PC-9 (cell line): ENCODE measurements around the gene NAALADL1. TPM values are rescaled to one million over a fixed set of nuclear protein-coding genes. Genes with fewer than 3 reads are reported as not detected.

Experiments used
- BruUV-seq: library from RNA; stranded (reverse); fragments of 400-500 nt; replicated peaks from 2 replicates; lab custom pipeline; 2021; lab: Mats Ljungman, UMichigan
- CTCF ChIA-PET: fragments of 300-600 bp; sonication (Branson Sonifier 250); formaldehyde crosslinking; loops from one replicate; lab custom pipeline; 2022; ENCODE audit warnings: antibody characterized with exemption; lab: Charles Lee
- POLR2A ChIA-PET: fragments of 300-600 bp; sonication (Branson Sonifier 250); formaldehyde crosslinking; loops from one replicate; lab custom pipeline; 2022; ENCODE audit warnings: antibody characterized with exemption; ENCODE audit not compliant: unreplicated experiment; lab: Charles Lee
- DNase-seq, 2 experiments: peaks; one replicate each; pipeline versions ENCODE4 v3.0.0 to v3.0.0-alpha.2; 2015 to 2022; ENCODE audit warnings: mixed read lengths in 1 of 2
- H2AFZ ChIP-seq: fragments of 200-600 bp; sonication (generic); 2 replicates; pipeline ENCODE4 v1.8.1; 2017; ENCODE audit warnings: antibody characterized with exemption
- H3F3A ChIP-seq: fragments of 200-600 bp; sonication (generic); 2 replicates; pipeline ENCODE4 v1.8.1; 2017; ENCODE audit warnings: antibody characterized with exemption, mild to moderate bottlenecking, low read depth; ENCODE audit not compliant: insufficient read depth
- H3K27ac ChIP-seq: fragments of 200-600 bp; sonication (generic); 2 replicates; pipeline ENCODE4 v1.6.1; 2016; ENCODE audit warnings: mixed run types
- H3K27me3 ChIP-seq: fragments of 200-600 bp; sonication (generic); 2 replicates; pipeline ENCODE4 v1.6.1; 2016; ENCODE audit warnings: low read depth, mixed run types; ENCODE audit not compliant: insufficient read depth
- H3K36me3 ChIP-seq: fragments of 200-600 bp; sonication (generic); 2 replicates; pipeline ENCODE4 v1.6.1; 2016; ENCODE audit warnings: low read depth, mixed run types
- H3K4me1 ChIP-seq: fragments of 200-600 bp; sonication (generic); replicated peaks from 2 replicates; pipeline ENCODE4 v1.6.1; 2016; ENCODE audit warnings: mixed run types; ENCODE audit not compliant: insufficient read depth
- H3K4me2 ChIP-seq: fragments of 200-600 bp; sonication (generic); 2 replicates; pipeline ENCODE4 v1.6.1; 2017; ENCODE audit warnings: mixed run types
- H3K4me3 ChIP-seq: fragments of 200-600 bp; sonication (generic); 2 replicates; pipeline ENCODE4 v1.6.1; 2016; ENCODE audit warnings: mixed run types
- H3K79me2 ChIP-seq: fragments of 200-600 bp; sonication (generic); 2 replicates; pipeline ENCODE4 v1.6.1; 2017; ENCODE audit warnings: low read depth, mixed run types
- H3K9me2 ChIP-seq: fragments of 200-600 bp; sonication (generic); 2 replicates; pipeline ENCODE4 v1.8.1; 2017; ENCODE audit warnings: mild to moderate bottlenecking; ENCODE audit not compliant: insufficient read depth
- H3K9me3 ChIP-seq: fragments of 200-600 bp; sonication (generic); 2 replicates; pipeline ENCODE4 v1.8.1; 2016; ENCODE audit warnings: low read depth; ENCODE audit not compliant: insufficient read depth
- H4K20me1 ChIP-seq: fragments of 200-600 bp; sonication (generic); 2 replicates; pipeline ENCODE4 v1.8.1; 2017; ENCODE audit not compliant: insufficient read depth
- EZH2 ChIP-seq: fragments of 200-600 bp; sonication (generic); IDR thresholded peaks from 2 replicates; pipeline ENCODE4 v1.8.0; 2017; ENCODE audit warnings: antibody characterized with exemption, low read depth
- intact Hi-C: fragments of 100-400 bp; cut with micrococcal nuclease; formaldehyde crosslinking; loops from one replicate; pipeline ENCODE4 v1.10.0; 2022; ENCODE audit not compliant: unreplicated experiment
- total RNA-seq: library from RNA; stranded (reverse); gene quantifications from 2 replicates; pipeline ENCODE4 v1.2.3, GENCODE V29; 2021
- TF ChIP-seq, protein P1 (sequence below): fragments of 200-600 bp; sonication (generic); conservative IDR thresholded peaks from 2 replicates; pipeline ENCODE4 v1.6.1; 2017; ENCODE audit warnings: mixed run types, antibody characterized with exemption, mild to moderate bottlenecking, moderate library complexity

NAALADL1 gene
- total RNA-seq, 1 experiment from 2014 or later: not detected

GRCh38 chr11:65045728-65046127, 12.6 kb downstream of the NAALADL1 start:
- no peaks in the 10 kb centered on the region for H4K20me1 ChIP-seq
- H3K9me3 ChIP-seq: no peaks in the 10 kb centered on the region
- DNase-seq: no peak
- no peak overlapping the region for H3K4me3 ChIP-seq
- no peak overlapping the region for H3K27ac ChIP-seq
- no peak for TF ChIP-seq EZH2
- TF ChIP-seq, protein P1, sequence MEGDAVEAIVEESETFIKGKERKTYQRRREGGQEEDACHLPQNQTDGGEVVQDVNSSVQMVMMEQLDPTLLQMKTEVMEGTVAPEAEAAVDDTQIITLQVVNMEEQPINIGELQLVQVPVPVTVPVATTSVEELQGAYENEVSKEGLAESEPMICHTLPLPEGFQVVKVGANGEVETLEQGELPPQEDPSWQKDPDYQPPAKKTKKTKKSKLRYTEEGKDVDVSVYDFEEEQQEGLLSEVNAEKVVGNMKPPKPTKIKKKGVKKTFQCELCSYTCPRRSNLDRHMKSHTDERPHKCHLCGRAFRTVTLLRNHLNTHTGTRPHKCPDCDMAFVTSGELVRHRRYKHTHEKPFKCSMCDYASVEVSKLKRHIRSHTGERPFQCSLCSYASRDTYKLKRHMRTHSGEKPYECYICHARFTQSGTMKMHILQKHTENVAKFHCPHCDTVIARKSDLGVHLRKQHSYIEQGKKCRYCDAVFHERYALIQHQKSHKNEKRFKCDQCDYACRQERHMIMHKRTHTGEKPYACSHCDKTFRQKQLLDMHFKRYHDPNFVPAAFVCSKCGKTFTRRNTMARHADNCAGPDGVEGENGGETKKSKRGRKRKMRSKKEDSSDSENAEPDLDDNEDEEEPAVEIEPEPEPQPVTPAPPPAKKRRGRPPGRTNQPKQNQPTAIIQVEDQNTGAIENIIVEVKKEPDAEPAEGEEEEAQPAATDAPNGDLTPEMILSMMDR: no peak
- H3K9me2 ChIP-seq: no peaks in the 10 kb centered on the region
- no peaks in the 10 kb centered on the region for H3K36me3 ChIP-seq
- H2AFZ ChIP-seq: no peak overlapping the region
- intact Hi-C loops: no loop called here
- H3K4me1 ChIP-seq: peaks cover 17% of the 10 kb centered on the region
- H3F3A ChIP-seq: peaks cover 12% of the 10 kb centered on the region; the same call in 1 of the 2 replicates
- no peak overlapping the region for H3K4me2 ChIP-seq
- H3K79me2 ChIP-seq: peaks cover 23% of the 10 kb centered on the region
- ChIA-PET POLR2A (no interaction called here), CTCF (interaction anchor here (0.6 kb wide), 1 partner anchor 24 kb away, joined by 3 read pairs; no protein-coding TSS in a partner anchor)
- no peaks in the 10 kb centered on the region for H3K27me3 ChIP-seq
- BruUV-seq: no TSS peak

DNA sequence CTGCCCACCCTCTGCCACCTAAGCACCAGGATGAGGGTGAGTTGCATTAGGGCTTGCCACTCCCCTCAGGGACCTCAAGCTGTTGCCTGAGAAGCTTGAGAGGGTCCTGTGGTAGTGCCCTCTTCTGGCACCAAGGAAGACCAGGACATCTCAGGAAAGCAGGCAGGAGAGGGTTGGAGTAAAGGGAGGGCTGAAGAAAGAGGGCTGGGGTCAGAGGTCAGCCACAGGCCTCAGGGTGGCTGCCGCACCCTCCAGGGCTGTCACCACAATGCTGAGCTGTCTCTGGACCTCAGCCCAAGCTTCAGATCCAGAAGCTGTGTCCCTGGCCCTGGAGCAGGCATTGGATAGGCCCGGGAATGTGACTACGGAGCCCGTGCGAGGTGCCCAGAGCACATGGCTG, 13.3 kb downstream of the NAALADL1 start:
- Histone ChIP-seq H3K36me3 (no peaks in the 10 kb centered on the region), H3K27ac (no peak overlapping the region), H2AFZ (no peak overlapping the region), H3K4me2 (no peak overlapping the region), H3K9me3 (no peaks in the 10 kb centered on the region), H3K9me2 (no peaks in the 10 kb centered on the region), H3F3A (peaks cover 19% of the 10 kb centered on the region; the same call in 1 of the 2 replicates), H3K4me3 (no peak overlapping the region), H3K79me2 (peaks cover 23% of the 10 kb centered on the region), H3K4me1 (peaks cover 21% of the 10 kb centered on the region), H4K20me1 (no peaks in the 10 kb centered on the region), H3K27me3 (no peaks in the 10 kb centered on the region)
- BruUV-seq: no TSS peak
- no peak for DNase-seq
- ChIA-PET POLR2A (no interaction called here), CTCF (no interaction called here)
- TF ChIP-seq, protein P1: no peak
- TF ChIP-seq EZH2: no peak
- intact Hi-C loops: no loop called here

DNA sequence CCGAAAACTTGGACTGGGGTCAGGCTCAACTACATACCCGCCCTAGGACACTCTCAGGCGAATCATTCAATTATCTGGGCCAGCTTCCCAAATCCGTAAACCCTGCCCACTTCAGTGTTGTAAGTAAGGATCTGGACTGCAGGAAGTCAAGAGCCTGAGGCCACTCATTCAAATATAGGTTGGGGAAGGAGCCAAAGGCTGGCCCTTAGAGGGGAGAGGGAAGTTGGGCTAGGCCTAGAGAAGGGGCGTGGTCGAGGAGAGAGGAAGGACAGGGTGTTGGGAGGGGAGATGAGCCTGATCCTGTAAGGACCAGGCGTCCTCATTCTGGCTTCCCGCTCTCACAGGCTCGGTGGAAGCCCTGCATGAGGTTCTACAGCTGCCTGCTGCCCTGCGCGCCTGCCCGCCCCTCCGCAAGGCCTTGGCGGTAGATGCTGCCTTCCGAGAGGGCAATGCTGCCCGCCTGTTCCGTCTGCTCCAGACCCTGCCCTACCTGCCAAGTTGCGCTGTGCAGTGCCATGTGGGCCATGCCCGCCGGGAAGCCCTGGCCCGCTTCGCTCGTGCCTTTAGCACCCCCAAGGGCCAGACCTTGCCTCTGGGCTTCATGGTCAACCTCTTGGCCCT, 14.4 kb downstream of the NAALADL1 start:
- Histone ChIP-seq H4K20me1 (no peaks in the 10 kb centered on the region), H3K4me3 (no peak overlapping the region), H3K79me2 (peaks cover 23% of the 10 kb centered on the region), H3K27ac (no peak overlapping the region), H3K4me1 (peaks cover 25% of the 10 kb centered on the region), H3K27me3 (no peaks in the 10 kb centered on the region), H2AFZ (no peak overlapping the region), H3K9me3 (no peaks in the 10 kb centered on the region), H3K36me3 (no peaks in the 10 kb centered on the region), H3F3A (peaks cover 24% of the 10 kb centered on the region; the same call in 1 of the 2 replicates), H3K4me2 (no peak overlapping the region), H3K9me2 (no peaks in the 10 kb centered on the region)
- POLR2A ChIA-PET: no interaction called here
- BruUV-seq: no TSS peak
- intact Hi-C loops: loop anchor here (5.0 kb wide), 2 partner anchors 38 to 53 kb away; partner anchors contain the start of genes CDCA5, VPS51 and ZFPL1
- CTCF ChIA-PET: no interaction called here
- TF ChIP-seq, protein P1: no peak
- TF ChIP-seq EZH2: no peak
- peak in 1 of 2 experiments; percentile 42 for DNase-seq
